Caco-2 (cell line): Measurements from ENCODE around the gene OXT. TPM values are rescaled to one million over a fixed set of nuclear protein-coding genes. Genes with fewer than 3 reads are reported as not detected.

ENCODE experiments used
- BruUV-seq: library from RNA; stranded (reverse); fragments of 400-500 nt; replicated peaks from 2 replicates; lab custom pipeline; 2021; lab: Mats Ljungman, UMichigan
- CTCF ChIA-PET: fragments of 300-600 bp; sonication (Branson Sonifier 250); formaldehyde crosslinking; loops from one replicate; lab custom pipeline; 2022; ENCODE audit warnings: antibody characterized with exemption; lab: Charles Lee
- POLR2A ChIA-PET: fragments of 300-600 bp; sonication (Branson Sonifier 250); formaldehyde crosslinking; loops from one replicate; lab custom pipeline; 2022; ENCODE audit warnings: antibody characterized with exemption; lab: Charles Lee
- DNase-seq, 2 experiments: peaks; one replicate each; pipeline versions ENCODE4 v3.0.0 to v3.0.0-alpha.2; 2020 to 2022
- H3K27me3 ChIP-seq: replicated peaks from 2 replicates; pipeline ENCODE4 v1.6.0; 2011; ENCODE audit warnings: low read length; ENCODE audit not compliant: control insufficient read depth, insufficient read depth
- H3K36me3 ChIP-seq: 2 replicates; pipeline ENCODE4 v1.5.1; 2011; ENCODE audit warnings: low read length; ENCODE audit not compliant: control insufficient read depth, insufficient read depth
- H3K4me1 ChIP-seq: fragments of 250-450 bp; sonication (Bioruptor Pico); 2 replicates; pipeline ENCODE4 v1.5.1; 2020; ENCODE audit warnings: mild to moderate bottlenecking
- H3K4me3 ChIP-seq: 2 replicates; pipeline ENCODE4 v1.5.1; 2011; ENCODE audit warnings: low read depth, mild to moderate bottlenecking, control low read depth, low read length
- H3K9me3 ChIP-seq: fragments of 250-450 bp; sonication (Bioruptor Pico); 2 replicates; pipeline ENCODE4 v1.5.1; 2020; ENCODE audit warnings: mild to moderate bottlenecking, moderate library complexity
- H3K27ac Mint-ChIP-seq: one replicate; pipeline ENCODE4 v1.8.0; 2022; ENCODE audit warnings: mixed read lengths; ENCODE audit not compliant: unreplicated experiment
- H3K27me3 Mint-ChIP-seq: one replicate; pipeline ENCODE4 v1.8.0; 2022; ENCODE audit warnings: mixed read lengths; ENCODE audit not compliant: insufficient read depth, unreplicated experiment
- H3K36me3 Mint-ChIP-seq: one replicate; pipeline ENCODE4 v1.8.0; 2022; ENCODE audit warnings: mild to moderate bottlenecking, mixed read lengths; ENCODE audit not compliant: insufficient read depth, unreplicated experiment
- H3K4me1 Mint-ChIP-seq: one replicate; pipeline ENCODE4 v1.8.0; 2022; ENCODE audit warnings: low read depth, mixed read lengths; ENCODE audit not compliant: unreplicated experiment
- H3K4me3 Mint-ChIP-seq: one replicate; pipeline ENCODE4 v1.8.0; 2022; ENCODE audit warnings: mild to moderate bottlenecking, moderate library complexity, mixed read lengths; ENCODE audit not compliant: unreplicated experiment
- H3K9me3 Mint-ChIP-seq: one replicate; pipeline ENCODE4 v1.8.0; 2022; ENCODE audit warnings: mixed read lengths; ENCODE audit not compliant: unreplicated experiment
- intact Hi-C: fragments of 100-400 bp; cut with micrococcal nuclease; formaldehyde crosslinking; loops from one replicate; pipeline ENCODE4 v1.10.0; 2022; ENCODE audit not compliant: unreplicated experiment
- total RNA-seq: library from RNA; stranded (reverse); gene quantifications from 2 replicates; pipeline ENCODE4 v1.2.3, GENCODE V29; 2022
- TF ChIP-seq, protein P1 (sequence below), 2 experiments: fragments of 200-600 bp in 1 of 2; IDR thresholded peaks; 1 replicate in 1 of 2; 2 replicates in 1 of 2; pipeline versions ENCODE4 v1.5.1 to v1.8.0; 2011 to 2022; ENCODE audit warnings: antibody characterized with exemption in 1 of 2, control low read depth in 1 of 2, inconsistent platforms in 1 of 2, low read depth in 1 of 2, low read length in 1 of 2, mild to moderate bottlenecking in 1 of 2, moderate library complexity in 1 of 2; ENCODE audit not compliant: insufficient read depth in 1 of 2, severe bottlenecking in 1 of 2, unreplicated experiment in 1 of 2

The OXT gene
- total RNA-seq, 1 experiment from 2014 or later = 2.7 TPM

DNA sequence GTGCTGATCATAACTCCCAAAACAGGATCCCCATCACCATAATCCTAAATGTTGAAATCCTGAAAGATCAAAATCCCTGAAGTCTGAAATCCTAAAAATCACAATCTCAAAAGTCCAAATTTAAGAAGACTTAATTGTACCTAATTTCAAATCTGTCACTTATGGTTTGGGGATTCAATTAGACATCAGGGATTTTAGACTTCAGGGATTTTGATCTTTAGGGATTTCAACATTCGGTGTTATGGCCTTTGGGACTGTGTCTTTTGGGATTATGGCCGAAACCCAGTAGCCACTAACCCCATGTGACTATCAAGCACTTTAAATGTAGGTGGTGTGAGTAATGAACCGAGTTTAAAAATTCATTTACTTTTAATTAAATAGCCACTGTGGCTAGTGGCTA lies 34.8 kb downstream of the OXT start:
- Histone ChIP-seq H3K36me3 (no peaks in the 10 kb centered on the region; the same call in 1 of the 2 replicates), H3K4me1 (0 out of 2 replicates have a peak, but pooled peaks cover 4% of the 10 kb centered on the region), H3K4me3 (no peak overlapping the region), H3K9me3 (no peaks in the 10 kb centered on the region), H3K27me3 (no peaks in the 10 kb centered on the region)
- TF ChIP-seq, protein P1, sequence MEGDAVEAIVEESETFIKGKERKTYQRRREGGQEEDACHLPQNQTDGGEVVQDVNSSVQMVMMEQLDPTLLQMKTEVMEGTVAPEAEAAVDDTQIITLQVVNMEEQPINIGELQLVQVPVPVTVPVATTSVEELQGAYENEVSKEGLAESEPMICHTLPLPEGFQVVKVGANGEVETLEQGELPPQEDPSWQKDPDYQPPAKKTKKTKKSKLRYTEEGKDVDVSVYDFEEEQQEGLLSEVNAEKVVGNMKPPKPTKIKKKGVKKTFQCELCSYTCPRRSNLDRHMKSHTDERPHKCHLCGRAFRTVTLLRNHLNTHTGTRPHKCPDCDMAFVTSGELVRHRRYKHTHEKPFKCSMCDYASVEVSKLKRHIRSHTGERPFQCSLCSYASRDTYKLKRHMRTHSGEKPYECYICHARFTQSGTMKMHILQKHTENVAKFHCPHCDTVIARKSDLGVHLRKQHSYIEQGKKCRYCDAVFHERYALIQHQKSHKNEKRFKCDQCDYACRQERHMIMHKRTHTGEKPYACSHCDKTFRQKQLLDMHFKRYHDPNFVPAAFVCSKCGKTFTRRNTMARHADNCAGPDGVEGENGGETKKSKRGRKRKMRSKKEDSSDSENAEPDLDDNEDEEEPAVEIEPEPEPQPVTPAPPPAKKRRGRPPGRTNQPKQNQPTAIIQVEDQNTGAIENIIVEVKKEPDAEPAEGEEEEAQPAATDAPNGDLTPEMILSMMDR (IDR thresholded peaks at IDR 0.05; ENCODE audit: insufficient read depth in 1 of 2, low read depth in 1 of 2, low read length in 1 of 2, severe bottlenecking in 1 of 2, unreplicated experiment in 1 of 2) = no peak
- no peaks in the 10 kb centered on the region for H3K36me3 Mint-ChIP-seq
- no TSS peak for BruUV-seq
- H3K4me3 Mint-ChIP-seq = no peak overlapping the region
- ChIA-PET POLR2A (no interaction called here), CTCF (interaction anchor here (0.6 kb wide), 1 partner anchor 8 kb away, joined by 4 read pairs; no protein-coding TSS in a partner anchor)
- intact Hi-C loops = no loop called here
- no peak for DNase-seq
- no peaks in the 10 kb centered on the region for H3K9me3 Mint-ChIP-seq
- H3K4me1 Mint-ChIP-seq = no peaks in the 10 kb centered on the region
- no peaks in the 10 kb centered on the region for H3K27me3 Mint-ChIP-seq
- H3K27ac Mint-ChIP-seq = no peak overlapping the region

DNA sequence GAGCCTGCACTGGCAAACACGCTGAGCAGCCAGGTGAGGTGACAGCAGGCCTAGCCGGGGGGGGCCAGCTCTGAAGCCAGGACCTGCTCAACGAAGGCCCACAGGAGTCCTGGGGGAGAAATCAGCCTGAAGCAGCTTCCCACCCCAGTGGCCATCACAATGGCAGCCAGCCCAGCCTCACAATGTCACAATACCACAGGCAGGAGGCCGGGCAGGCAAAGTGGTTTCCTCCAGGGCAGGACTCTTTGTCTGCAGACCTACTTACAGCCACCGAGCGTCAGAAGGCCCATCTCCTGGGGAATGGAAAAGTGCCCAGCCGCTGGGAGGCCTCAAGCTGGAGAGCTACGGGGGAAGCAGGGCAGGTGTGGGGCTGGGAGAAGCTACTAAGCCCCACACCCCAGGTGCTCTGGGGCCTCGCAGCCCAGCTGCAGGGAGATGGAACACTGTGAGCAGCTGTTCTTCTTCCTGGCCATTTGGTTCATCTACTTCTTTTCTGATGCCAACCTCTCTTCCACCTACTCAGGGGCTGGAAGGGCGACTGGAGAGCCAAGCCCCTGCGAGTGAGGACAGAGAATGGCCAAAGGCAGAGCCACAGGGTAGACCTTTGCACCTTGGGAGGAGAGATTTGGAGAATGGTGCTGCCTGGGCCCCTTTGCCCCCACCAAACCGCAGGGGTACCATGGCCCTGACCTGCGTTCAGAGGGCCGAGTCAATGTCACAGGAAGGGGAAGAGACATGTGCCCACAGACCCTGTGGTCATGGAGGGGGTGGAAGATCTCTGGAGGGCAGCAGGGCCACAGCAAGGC lies 35.4 kb downstream of the OXT start:
- CTCF ChIA-PET = no interaction called here
- Mint-ChIP-seq H3K36me3 (no peaks in the 10 kb centered on the region), H3K27ac (no peak overlapping the region), H3K9me3 (no peaks in the 10 kb centered on the region), H3K4me1 (no peaks in the 10 kb centered on the region), H3K27me3 (no peaks in the 10 kb centered on the region), H3K4me3 (no peak overlapping the region)
- H3K4me1 ChIP-seq = 0 out of 2 replicates have a peak, but pooled peaks cover 4% of the 10 kb centered on the region
- BruUV-seq = no TSS peak
- no peak for DNase-seq
- no peaks in the 10 kb centered on the region for H3K27me3 ChIP-seq
- TF ChIP-seq, protein P1 (IDR thresholded peaks at IDR 0.05; ENCODE audit: insufficient read depth in 1 of 2, low read depth in 1 of 2, low read length in 1 of 2, severe bottlenecking in 1 of 2, unreplicated experiment in 1 of 2) = no peak
- H3K36me3 ChIP-seq = no peaks in the 10 kb centered on the region; the same call in 1 of the 2 replicates
- intact Hi-C loops = no loop called here
- no peaks in the 10 kb centered on the region for H3K9me3 ChIP-seq
- no peak overlapping the region for H3K4me3 ChIP-seq
- POLR2A ChIA-PET = no interaction called here

DNA sequence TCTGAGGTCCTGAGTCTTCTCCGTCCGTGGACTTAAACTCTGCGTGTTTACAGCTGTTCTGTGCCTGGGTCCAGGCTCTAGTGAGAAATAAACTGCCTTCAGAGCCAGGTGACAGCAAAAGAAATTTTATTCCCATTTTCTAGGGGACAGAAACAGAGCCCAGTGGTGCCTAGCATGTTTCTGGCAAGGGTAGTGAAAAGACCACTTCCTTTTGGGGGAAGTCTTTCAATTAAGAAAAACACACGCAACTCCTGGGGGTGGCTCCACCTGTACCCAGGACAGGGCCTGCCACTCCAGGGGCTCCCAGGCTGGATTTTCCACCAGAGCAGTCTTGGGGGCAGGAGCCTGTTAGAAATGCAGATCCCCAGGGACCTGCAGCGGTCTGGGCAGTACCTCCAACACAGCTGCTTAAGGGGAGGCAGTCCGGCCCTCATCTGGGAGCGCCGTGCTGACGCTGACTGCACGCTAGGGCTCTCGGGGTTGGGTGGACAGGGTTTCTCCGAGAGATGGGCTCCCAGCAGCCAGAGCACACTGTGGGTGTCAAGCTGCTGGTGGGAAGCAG lies 36.1 kb downstream of the OXT start:
- Mint-ChIP-seq H3K4me1 (no peaks in the 10 kb centered on the region), H3K36me3 (no peaks in the 10 kb centered on the region), H3K27ac (no peak overlapping the region), H3K9me3 (no peaks in the 10 kb centered on the region), H3K4me3 (no peak overlapping the region), H3K27me3 (no peaks in the 10 kb centered on the region)
- CTCF ChIA-PET = no interaction called here
- POLR2A ChIA-PET = no interaction called here
- Histone ChIP-seq H3K4me3 (no peak overlapping the region), H3K36me3 (no peaks in the 10 kb centered on the region; the same call in 1 of the 2 replicates), H3K9me3 (no peaks in the 10 kb centered on the region), H3K27me3 (no peaks in the 10 kb centered on the region), H3K4me1 (0 out of 2 replicates have a peak, but pooled peaks cover 4% of the 10 kb centered on the region)
- intact Hi-C loops = no loop called here
- TF ChIP-seq, protein P1 (IDR thresholded peaks at IDR 0.05; ENCODE audit: insufficient read depth in 1 of 2, low read depth in 1 of 2, low read length in 1 of 2, severe bottlenecking in 1 of 2, unreplicated experiment in 1 of 2) = no peak
- no peak for DNase-seq
- BruUV-seq = no TSS peak
